Measurements from ENCODE around the gene ELP5. TPM values are rescaled to one million over a fixed set of nuclear protein-coding genes. Genes with fewer than 3 reads are reported as not detected.

ELP5 gene
- total RNA-seq, 1 donor from 2014 or later, result 37.6 TPM

DNA sequence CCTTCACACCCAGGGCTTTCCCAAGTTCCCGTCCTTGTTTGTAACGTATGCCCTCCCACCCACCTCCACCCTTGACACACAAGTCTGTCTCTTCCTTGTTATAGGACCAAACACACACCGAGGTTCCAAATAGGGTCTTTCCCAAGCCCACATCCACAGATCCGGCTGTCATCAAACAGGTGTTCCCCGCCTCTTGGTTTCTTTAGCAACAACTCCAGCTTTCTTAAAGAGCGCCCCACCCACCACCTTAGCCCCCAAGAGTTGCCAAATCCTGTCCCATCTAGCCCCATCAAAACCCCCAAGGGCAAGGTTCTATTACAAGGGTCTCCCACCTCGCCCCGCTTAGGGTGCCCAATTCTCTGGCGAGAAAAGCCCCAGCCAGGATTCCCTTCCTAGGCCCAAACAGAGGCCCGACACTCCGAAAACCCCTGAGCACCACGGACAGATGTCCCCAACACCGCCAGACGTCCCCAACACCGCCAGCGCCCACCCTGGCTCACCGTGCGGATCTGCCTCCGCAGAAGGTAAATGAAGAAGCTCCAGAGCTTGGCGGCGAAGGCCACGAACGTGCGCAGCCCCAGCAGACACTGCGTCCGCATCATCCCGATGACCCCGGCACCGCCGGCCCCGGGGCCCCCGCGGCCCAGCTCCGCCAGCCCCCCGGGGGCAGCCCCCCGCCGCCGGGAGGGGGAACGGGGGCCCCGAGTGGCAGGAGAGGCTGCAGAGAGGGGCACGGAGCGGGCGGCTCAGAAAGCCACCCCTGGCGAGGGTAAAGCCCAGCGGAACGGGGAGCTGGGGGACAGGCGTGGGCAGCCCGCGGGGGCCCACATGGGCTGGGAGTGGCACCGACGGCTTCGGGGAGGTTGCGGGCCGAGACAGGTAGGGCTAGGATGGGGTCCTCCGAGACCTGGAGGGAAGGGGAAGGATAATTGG is 1.1 kb upstream of the ELP5 start:
- Mint-ChIP-seq H3K9me3 (ENCODE audit: unreplicated experiment) (no peaks in the 10 kb centered on the region), H3K27me3 (ENCODE audit: unreplicated experiment) (no peaks in the 10 kb centered on the region), H3K4me3 (ENCODE audit: unreplicated experiment) (peak overlapping the region; percentile 97), H3K27ac (ENCODE audit: unreplicated experiment) (peak overlapping the region; percentile 100), H3K4me1 (ENCODE audit: unreplicated experiment) (peaks cover 34% of the 10 kb centered on the region), H3K36me3 (ENCODE audit: unreplicated experiment) (peaks cover 17% of the 10 kb centered on the region)
- DNase-seq (ENCODE audit: extremely low spot score, unreplicated experiment), result no peak
- TF ChIP-seq, protein P1, sequence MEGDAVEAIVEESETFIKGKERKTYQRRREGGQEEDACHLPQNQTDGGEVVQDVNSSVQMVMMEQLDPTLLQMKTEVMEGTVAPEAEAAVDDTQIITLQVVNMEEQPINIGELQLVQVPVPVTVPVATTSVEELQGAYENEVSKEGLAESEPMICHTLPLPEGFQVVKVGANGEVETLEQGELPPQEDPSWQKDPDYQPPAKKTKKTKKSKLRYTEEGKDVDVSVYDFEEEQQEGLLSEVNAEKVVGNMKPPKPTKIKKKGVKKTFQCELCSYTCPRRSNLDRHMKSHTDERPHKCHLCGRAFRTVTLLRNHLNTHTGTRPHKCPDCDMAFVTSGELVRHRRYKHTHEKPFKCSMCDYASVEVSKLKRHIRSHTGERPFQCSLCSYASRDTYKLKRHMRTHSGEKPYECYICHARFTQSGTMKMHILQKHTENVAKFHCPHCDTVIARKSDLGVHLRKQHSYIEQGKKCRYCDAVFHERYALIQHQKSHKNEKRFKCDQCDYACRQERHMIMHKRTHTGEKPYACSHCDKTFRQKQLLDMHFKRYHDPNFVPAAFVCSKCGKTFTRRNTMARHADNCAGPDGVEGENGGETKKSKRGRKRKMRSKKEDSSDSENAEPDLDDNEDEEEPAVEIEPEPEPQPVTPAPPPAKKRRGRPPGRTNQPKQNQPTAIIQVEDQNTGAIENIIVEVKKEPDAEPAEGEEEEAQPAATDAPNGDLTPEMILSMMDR (IDR thresholded peaks at IDR 0.05), result no peak

DNA sequence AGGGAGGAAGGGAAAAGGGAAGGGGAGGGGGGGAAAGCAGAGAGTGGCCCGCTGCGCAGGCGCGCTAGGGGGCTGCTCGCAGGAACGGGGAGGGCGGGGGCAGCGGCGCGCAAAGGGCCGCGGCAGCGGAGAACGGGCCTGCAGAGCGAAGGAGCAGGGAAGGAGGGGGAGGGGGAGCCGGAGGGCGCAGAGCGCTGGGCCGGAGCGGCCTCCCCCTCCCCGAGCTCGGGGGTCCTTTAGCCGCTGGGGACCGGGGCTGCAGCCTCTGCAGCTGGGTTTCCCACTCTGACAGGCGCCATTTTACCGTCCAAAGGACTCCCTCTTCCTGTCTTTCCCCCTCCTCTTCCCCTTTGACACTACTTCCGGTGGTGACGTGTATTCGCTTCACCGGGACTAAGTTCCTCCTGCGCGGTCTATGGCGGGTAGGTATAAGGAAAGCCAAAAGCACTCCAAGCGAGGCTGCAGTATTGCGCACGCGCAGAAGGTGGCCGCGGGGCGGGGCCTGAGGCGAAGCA is 297 bp upstream of the ELP5 start, which contains the start of gene CTDNEP1:
Gene CTDNEP1, minus strand, starts transcription at position 74 of the 515 bp plus-strand sequence. CDS start 438 bp downstream, outside the sequence.
- H3K4me3 Mint-ChIP-seq (ENCODE audit: unreplicated experiment), result peak within 1 kb of the TSS; percentile 97
- H3K27ac Mint-ChIP-seq (ENCODE audit: unreplicated experiment), result peak within 1 kb of the TSS; percentile 100
- H3K4me1 Mint-ChIP-seq (ENCODE audit: unreplicated experiment), result peaks cover 34% of the 10 kb centered on the region
- TF ChIP-seq, protein P1 (IDR thresholded peaks at IDR 0.05), result no peak
- no peaks in the 10 kb centered on the region for H3K27me3 Mint-ChIP-seq (ENCODE audit: unreplicated experiment)
- peaks cover 15% of the 10 kb centered on the region for H3K36me3 Mint-ChIP-seq (ENCODE audit: unreplicated experiment)
- DNase-seq (ENCODE audit: extremely low spot score, unreplicated experiment), result peak; percentile 100
- H3K9me3 Mint-ChIP-seq (ENCODE audit: unreplicated experiment), result no peaks in the 10 kb centered on the region

DNA sequence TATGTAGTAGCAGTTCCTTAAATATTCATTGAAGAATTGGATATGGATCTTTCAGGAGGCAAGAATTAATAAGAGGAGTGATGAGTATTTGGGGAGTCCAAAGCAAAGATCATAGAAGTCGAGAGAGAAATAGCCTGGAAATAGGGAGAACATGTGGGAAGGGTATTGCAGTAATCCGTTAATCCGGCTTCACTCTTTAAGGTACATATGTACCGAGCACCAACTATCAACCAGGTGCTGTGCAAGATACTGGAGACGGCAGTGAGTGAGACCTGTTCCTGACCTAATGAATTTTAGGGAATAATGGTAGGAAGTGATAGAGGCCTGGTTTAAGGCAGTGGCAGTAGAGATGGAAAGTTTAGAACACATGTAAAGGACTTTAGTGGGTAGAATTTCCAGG is 1.1 kb downstream of the ELP5 start:
- H3K27ac Mint-ChIP-seq (ENCODE audit: unreplicated experiment), result peak overlapping the region; percentile 100
- H3K9me3 Mint-ChIP-seq (ENCODE audit: unreplicated experiment), result no peaks in the 10 kb centered on the region
- DNase-seq (ENCODE audit: extremely low spot score, unreplicated experiment), result no peak
- no peaks in the 10 kb centered on the region for H3K27me3 Mint-ChIP-seq (ENCODE audit: unreplicated experiment)
- peak overlapping the region; percentile 97 for H3K4me3 Mint-ChIP-seq (ENCODE audit: unreplicated experiment)
- TF ChIP-seq, protein P1 (IDR thresholded peaks at IDR 0.05), result no peak
- peaks cover 34% of the 10 kb centered on the region for H3K4me1 Mint-ChIP-seq (ENCODE audit: unreplicated experiment)
- peaks cover 17% of the 10 kb centered on the region for H3K36me3 Mint-ChIP-seq (ENCODE audit: unreplicated experiment)

DNA sequence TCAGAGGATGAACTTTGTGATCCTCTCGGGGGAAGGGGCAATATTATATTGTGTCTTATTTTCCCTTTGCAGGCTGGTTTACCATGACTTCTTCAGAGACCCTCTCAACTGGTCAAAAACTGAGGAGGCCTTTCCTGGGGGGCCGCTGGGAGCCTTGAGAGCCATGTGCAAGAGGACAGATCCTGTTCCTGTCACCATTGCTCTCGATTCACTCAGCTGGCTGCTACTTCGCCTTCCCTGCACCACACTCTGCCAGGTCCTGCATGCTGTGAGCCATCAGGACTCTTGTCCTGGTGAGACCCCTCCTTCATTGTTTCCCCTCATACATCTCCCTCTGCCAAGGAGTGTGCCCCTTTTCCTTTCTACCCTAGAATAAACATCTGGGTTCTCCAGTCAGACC is 2.5 kb downstream of the ELP5 start:
- H3K27ac Mint-ChIP-seq (ENCODE audit: unreplicated experiment), result no peak overlapping the region
- H3K4me3 Mint-ChIP-seq (ENCODE audit: unreplicated experiment), result no peak overlapping the region
- H3K4me1 Mint-ChIP-seq (ENCODE audit: unreplicated experiment), result peaks cover 24% of the 10 kb centered on the region
- DNase-seq (ENCODE audit: extremely low spot score, unreplicated experiment), result no peak
- TF ChIP-seq, protein P1 (IDR thresholded peaks at IDR 0.05), result no peak
- H3K27me3 Mint-ChIP-seq (ENCODE audit: unreplicated experiment), result no peaks in the 10 kb centered on the region
- no peaks in the 10 kb centered on the region for H3K9me3 Mint-ChIP-seq (ENCODE audit: unreplicated experiment)
- peaks cover 21% of the 10 kb centered on the region for H3K36me3 Mint-ChIP-seq (ENCODE audit: unreplicated experiment)
